Memory B cell (primary cell): ENCODE measurements around the gene CAMTA1.

Source experiments
- ATAC-seq: fragments of 150-1000 bp; cut with Tn5 transposase; 2 replicates; pipeline ENCODE4 v1.10.0; 2021; ENCODE audit warnings: low read depth, mild to moderate bottlenecking, moderate library complexity
- DNase-seq, 2 donors: peaks; one replicate each; pipeline ENCODE4 v3.0.0; 2022; ENCODE audit warnings: low spot score in 2 of 2
- H3K27ac Mint-ChIP-seq: one replicate; pipeline ENCODE4 v1.8.0; 2022; ENCODE audit warnings: mild to moderate bottlenecking, moderate library complexity, mixed read lengths
- H3K27me3 Mint-ChIP-seq: one replicate; pipeline ENCODE4 v1.8.0; 2022; ENCODE audit warnings: mixed read lengths
- H3K36me3 Mint-ChIP-seq: one replicate; pipeline ENCODE4 v1.8.0; 2022; ENCODE audit warnings: mild to moderate bottlenecking, mixed read lengths
- H3K4me1 Mint-ChIP-seq: one replicate; pipeline ENCODE4 v1.8.0; 2022; ENCODE audit warnings: mixed read lengths
- H3K4me3 Mint-ChIP-seq: one replicate; pipeline ENCODE4 v1.8.0; 2022; ENCODE audit warnings: mild to moderate bottlenecking, moderate library complexity, mixed read lengths
- H3K9me3 Mint-ChIP-seq: one replicate; pipeline ENCODE4 v1.8.0; 2022; ENCODE audit warnings: mixed read lengths

The CAMTA1 gene

DNA sequence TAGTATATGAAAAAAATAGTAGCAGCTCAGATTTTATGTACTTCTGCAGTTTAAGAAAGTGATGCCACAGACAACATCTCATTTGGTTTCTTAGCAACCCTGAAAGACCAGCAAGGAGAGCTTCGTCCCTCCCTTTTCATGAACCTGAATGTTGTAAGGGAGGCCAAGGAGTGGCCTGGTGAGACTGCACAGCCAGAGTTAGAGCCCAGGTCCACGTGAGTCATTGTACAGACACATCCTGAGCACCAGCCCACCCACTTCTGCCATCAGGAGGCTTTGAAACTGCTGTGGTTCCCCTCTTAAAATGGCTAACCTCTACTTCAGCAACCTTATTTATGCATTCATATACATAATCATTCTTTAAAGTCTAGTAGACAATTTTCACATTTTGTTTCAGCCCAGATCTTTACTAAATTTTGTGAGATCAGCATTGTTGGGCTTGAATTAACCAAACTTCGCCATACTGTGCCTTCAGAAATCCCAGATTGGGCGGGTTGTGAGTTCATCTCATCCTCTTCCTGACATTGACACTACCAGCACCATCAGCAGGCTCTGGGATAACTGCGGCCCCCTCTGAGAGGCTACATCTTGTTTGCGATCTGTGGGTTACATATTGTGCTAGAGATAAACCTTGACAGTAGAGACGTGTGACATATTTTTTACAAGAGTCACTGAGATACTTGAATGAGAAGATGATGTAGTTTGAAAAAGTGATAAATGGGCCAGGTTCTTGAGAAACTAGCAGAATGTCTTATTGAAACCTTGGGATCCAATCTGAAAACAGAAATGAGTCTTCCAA is 106.7 kb downstream of the CAMTA1 start:
- DNase-seq (no peak), ATAC-seq (no peak)
- H3K36me3 Mint-ChIP-seq, result peaks cover 3% of the 10 kb centered on the region
- H3K27me3 Mint-ChIP-seq, result no peaks in the 10 kb centered on the region
- no peaks in the 10 kb centered on the region for H3K9me3 Mint-ChIP-seq
- H3K27ac Mint-ChIP-seq, result no peak overlapping the region
- H3K4me3 Mint-ChIP-seq, result no peak overlapping the region
- peaks cover 9% of the 10 kb centered on the region for H3K4me1 Mint-ChIP-seq

DNA sequence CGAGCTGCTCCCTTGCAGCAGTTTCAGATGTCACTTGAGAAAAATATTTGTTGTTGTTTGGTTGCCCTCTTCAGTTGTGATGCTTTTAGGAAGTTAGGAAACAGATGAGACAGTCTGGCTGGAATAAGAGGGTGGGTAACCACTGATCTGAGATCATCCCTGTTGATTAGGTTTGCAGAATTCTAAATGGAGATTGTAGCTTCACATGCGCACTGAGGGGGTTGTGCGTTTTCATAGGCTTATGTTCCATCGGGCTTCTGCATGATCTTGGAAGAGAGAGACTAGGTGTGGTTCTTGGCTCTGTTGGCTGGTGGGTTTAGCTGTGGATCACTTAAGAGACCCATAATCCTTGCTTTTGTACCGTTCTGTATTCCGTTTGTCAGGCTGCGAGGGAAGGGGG is 108.1 kb downstream of the CAMTA1 start:
- Mint-ChIP-seq H3K27ac (no peak overlapping the region), H3K27me3 (no peaks in the 10 kb centered on the region), H3K36me3 (peaks cover 4% of the 10 kb centered on the region), H3K4me3 (no peak overlapping the region), H3K9me3 (no peaks in the 10 kb centered on the region), H3K4me1 (peaks cover 4% of the 10 kb centered on the region)
- ATAC-seq (no peak), DNase-seq (no peak)

DNA sequence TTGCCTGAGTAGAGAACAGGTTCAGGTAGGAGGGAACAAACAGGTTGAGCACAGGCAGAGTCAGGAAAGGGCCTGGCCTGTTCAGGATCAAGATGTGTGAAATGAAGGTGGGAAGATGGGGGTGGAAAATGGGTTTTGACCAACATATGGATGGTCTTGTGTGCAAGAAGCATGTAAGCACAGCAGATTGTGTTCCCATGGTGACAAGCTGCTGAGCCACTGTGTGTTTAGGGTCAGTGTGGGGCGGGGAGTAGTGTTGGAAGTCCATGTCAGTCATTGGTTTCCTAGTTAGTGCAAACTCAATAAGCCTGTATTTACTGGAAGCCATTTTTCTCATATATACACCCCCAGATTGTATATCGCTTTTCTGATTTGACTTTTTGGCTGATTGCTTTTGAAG is 111.9 kb downstream of the CAMTA1 start:
- Mint-ChIP-seq H3K4me3 (no peak overlapping the region), H3K27ac (no peak overlapping the region), H3K4me1 (peaks cover 2% of the 10 kb centered on the region), H3K36me3 (peaks cover 4% of the 10 kb centered on the region), H3K27me3 (no peaks in the 10 kb centered on the region), H3K9me3 (no peaks in the 10 kb centered on the region)
- no peak for ATAC-seq
- DNase-seq, result no peak

DNA sequence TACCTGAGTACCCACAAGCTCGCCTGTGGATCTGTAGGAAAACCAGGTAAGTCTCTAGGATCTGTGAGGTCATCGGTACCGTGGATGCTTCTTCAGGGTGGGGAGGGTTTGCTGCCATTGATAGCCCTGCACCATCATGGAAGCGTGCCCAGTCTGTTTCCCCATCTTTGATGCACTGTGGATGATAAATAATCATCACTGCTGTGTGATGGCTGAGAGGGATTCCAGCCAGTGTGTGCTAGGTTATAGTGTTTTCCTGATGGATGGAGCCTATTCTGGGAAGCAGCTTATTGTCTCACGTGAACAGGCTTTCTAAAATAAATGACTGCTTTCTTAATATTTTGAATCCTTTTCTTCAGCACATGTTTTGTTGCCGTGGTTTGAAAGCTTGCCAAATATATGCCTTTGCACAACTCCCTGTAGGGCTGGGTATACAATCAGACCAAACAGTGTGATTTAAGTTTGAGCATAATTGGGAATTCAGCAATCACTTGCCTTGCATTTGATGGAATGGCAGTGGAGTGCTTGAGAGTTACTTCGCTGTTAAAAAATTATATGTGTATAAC is 113.8 kb downstream of the CAMTA1 start:
- Mint-ChIP-seq H3K36me3 (peaks cover 2% of the 10 kb centered on the region), H3K9me3 (no peaks in the 10 kb centered on the region), H3K4me1 (no peaks in the 10 kb centered on the region), H3K27ac (no peak overlapping the region), H3K27me3 (no peaks in the 10 kb centered on the region), H3K4me3 (no peak overlapping the region)
- ATAC-seq (no peak), DNase-seq (no peak)

DNA sequence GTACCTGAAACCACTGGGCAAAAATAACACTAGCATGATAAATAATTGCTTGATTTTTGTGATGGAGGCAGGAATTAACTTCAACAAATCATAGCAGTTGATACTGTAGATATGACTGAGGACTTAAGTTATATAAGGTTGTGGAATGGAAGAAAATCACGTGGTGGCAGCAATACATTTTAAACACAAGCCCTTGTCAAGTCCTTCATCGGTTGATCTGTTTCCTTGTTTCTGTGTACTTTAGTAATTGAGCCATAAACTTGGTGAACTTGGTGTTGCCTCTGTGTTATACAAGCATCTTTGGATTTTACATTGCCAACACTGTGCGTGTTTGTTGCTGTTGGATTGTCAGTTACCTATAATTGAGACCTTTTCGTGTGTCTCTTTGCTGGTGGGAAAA is 114.4 kb downstream of the CAMTA1 start:
- Mint-ChIP-seq H3K4me3 (no peak overlapping the region), H3K9me3 (no peaks in the 10 kb centered on the region), H3K4me1 (no peaks in the 10 kb centered on the region), H3K36me3 (peaks cover 2% of the 10 kb centered on the region), H3K27ac (no peak overlapping the region), H3K27me3 (no peaks in the 10 kb centered on the region)
- DNase-seq, result no peak
- no peak for ATAC-seq

DNA sequence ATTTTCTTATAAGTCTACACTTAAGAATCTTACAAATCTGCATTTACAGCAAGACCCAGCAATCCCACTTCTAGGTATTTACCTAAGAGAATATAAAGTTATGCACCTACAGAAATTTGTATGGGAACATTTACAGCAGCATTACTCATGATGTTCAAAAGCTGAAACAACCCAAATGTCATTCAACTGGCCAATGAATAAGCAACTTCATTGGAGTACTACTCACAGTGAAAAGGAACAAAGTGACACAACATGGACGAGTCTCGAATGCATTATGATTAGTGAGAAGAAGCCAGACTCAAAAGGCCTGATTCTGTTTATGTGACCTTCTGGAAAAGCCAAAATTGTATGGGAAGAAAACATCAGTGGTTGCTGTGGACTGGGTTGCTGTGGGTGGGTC is 116.9 kb downstream of the CAMTA1 start:
- ATAC-seq (no peak), DNase-seq (no peak)
- H3K4me1 Mint-ChIP-seq, result no peaks in the 10 kb centered on the region
- no peaks in the 10 kb centered on the region for H3K27me3 Mint-ChIP-seq
- peaks cover 2% of the 10 kb centered on the region for H3K36me3 Mint-ChIP-seq
- no peak overlapping the region for H3K27ac Mint-ChIP-seq
- no peaks in the 10 kb centered on the region for H3K9me3 Mint-ChIP-seq
- H3K4me3 Mint-ChIP-seq, result no peak overlapping the region

DNA sequence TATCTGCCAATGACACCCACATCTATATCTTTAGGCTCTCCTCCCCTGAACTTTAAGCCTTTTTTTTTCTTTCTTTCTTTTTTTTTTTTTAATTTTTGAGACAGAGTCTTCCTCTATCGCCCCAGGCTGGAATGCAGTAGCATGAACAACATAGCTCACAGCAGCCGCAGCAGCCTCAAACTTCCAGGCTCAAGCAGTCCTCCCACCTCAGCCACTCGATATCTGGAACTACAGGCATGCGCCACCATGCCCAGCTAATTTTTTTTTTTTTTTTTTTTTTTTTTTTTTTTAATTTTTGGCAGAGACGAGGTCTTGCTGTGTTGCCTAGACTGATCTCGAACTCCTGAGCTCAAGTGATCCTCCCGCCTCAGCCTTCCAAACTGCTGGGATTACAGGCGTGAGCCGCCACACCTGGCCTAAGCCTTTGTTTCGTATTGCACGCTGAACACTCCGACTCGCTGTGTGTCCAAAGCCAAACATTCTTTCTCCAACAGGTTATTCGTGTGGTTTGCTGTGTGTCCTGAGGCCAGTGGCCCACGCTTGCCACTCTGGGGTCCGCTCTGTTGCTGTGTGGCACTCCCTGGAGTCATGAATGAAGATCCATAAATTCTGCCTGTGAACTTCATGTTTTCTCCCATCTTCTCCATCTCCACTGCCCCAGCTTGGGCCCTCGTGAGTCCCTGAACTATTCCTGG is 119.4 kb downstream of the CAMTA1 start:
- Mint-ChIP-seq H3K27me3 (peaks cover 2% of the 10 kb centered on the region), H3K4me1 (no peaks in the 10 kb centered on the region), H3K27ac (no peak overlapping the region), H3K36me3 (no peaks in the 10 kb centered on the region), H3K4me3 (no peak overlapping the region), H3K9me3 (no peaks in the 10 kb centered on the region)
- no peak for DNase-seq
- ATAC-seq, result no peak

DNA sequence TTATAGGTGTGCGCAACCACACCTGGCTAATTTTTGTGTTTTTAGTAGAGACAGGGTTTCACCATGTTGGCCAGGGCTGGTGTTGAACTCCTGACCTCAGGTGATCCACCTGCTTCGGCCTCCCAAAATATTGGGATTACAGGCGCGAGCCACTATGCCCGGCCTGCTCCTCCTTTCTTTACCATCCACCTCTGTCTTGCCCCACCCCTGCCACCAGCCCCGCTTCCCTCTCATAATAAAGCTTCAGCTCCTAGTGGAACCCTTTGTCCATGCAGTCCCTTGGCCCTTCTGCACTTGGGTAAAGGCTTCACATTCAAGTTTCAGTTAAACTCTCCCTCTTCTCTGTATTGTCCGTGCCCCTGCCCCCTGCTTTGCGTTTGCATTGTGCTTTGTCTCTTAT is 120.1 kb downstream of the CAMTA1 start:
- no peak overlapping the region for H3K27ac Mint-ChIP-seq
- ATAC-seq (no peak), DNase-seq (no peak)
- H3K27me3 Mint-ChIP-seq, result peaks cover 2% of the 10 kb centered on the region
- H3K9me3 Mint-ChIP-seq, result no peaks in the 10 kb centered on the region
- no peaks in the 10 kb centered on the region for H3K4me1 Mint-ChIP-seq
- H3K4me3 Mint-ChIP-seq, result no peak overlapping the region
- H3K36me3 Mint-ChIP-seq, result no peaks in the 10 kb centered on the region

DNA sequence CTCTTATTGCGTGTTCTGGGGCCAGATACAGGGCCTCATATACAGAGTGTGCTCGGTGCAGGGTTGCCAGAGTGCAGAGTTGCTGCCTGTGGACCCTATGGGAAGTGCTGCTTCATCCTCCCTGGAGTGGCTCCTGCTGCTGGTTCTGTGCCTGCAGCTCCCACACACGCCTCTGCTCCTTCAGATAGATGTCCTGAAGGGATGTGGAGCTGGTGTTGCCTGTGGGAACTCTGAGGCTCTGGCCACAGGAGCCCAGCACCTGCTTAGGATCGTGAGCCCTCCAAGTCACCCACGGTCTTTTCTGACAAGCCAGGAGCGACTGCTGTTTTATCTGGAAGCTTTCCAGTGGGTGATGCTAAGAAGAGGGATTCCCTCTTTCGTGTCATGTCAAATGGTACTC is 120.5 kb downstream of the CAMTA1 start:
- Mint-ChIP-seq H3K9me3 (no peaks in the 10 kb centered on the region), H3K36me3 (no peaks in the 10 kb centered on the region), H3K4me1 (no peaks in the 10 kb centered on the region), H3K27me3 (peaks cover 4% of the 10 kb centered on the region), H3K27ac (no peak overlapping the region), H3K4me3 (no peak overlapping the region)
- no peak for ATAC-seq
- no peak for DNase-seq

DNA sequence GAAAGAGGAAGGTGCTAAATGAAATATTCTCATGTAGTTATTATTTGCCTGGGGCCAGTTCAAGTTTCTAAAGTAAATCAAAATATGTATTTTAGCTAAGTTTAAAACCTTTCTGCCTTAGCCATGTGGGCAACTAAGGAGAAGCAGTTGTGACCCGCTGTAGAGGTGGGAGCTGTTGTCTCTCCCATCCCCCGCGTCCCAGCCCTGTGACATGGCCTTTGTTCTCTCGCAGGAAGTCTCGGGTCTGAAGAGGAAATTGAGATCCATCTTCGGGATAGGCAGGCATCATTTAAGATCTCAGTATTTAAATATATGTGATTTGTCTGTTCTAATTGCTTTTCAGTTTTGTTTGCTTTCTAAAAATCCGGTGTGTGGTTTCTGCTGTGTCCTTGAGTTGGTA is 121.5 kb downstream of the CAMTA1 start:
- ATAC-seq (no peak), DNase-seq (no peak)
- H3K4me3 Mint-ChIP-seq, result no peak overlapping the region
- H3K27me3 Mint-ChIP-seq, result peaks cover 4% of the 10 kb centered on the region
- H3K36me3 Mint-ChIP-seq, result no peaks in the 10 kb centered on the region
- no peak overlapping the region for H3K27ac Mint-ChIP-seq
- no peaks in the 10 kb centered on the region for H3K4me1 Mint-ChIP-seq
- H3K9me3 Mint-ChIP-seq, result no peaks in the 10 kb centered on the region

DNA sequence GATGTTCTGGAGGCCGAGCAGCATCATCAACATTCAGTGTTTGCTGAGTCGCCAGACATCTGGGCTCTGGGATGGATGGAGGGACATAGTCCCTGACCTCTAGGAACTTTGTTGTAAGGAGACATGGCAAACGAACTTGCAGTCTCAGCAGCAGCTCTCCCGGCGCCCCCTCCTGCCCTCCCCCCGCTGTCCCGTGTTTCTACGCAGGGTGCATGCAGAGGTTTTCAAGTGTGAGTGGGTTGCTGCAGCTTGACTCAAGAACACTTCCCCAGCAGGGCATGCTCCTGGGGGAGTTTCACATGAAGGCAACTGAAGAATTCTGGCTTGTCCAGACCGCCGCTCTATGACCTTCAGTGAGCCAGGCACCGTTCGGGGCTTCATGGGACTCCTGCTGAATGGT is 121.9 kb downstream of the CAMTA1 start:
- DNase-seq (no peak), ATAC-seq (no peak)
- Mint-ChIP-seq H3K4me1 (no peaks in the 10 kb centered on the region), H3K36me3 (no peaks in the 10 kb centered on the region), H3K9me3 (no peaks in the 10 kb centered on the region), H3K27ac (no peak overlapping the region), H3K4me3 (no peak overlapping the region), H3K27me3 (peaks cover 4% of the 10 kb centered on the region)

DNA sequence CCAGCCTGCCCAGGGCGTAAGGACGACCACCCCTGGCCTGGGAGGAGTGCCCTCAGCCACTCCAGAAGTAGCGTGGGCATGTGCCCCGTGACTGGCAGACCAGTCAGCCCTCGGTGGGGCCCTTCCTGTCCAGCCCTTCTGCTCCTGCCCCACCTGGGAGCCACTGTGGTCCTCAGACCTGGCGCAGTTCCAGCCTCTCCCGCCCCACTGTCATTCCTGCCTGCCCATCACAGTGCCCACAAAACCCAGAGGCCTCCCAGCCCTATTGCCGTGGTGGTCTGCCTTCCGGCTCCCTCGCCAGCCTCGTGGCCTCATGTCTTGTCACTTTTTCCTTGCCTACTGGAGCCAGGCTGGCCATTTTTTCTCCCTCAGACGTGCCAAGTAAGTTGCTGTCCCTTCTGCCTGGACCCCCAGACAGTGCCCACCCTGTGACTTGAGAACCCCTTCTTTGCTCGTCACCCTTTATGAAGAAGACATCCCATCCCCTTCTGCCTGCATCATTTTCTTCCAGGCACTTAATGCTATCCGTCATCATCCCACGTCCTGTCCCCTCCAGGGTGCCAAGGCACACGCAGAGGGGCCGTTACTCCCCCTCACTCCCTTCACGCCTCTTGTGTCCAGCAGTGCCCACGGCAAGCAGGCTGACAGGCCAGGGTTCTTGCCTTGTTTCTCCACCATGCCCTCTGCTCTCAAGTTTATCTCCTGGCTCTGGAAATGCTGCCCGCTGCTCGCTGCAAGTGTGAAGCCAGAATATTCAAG is 122.6 kb downstream of the CAMTA1 start:
- ATAC-seq (no peak), DNase-seq (no peak)
- no peak overlapping the region for H3K27ac Mint-ChIP-seq
- no peaks in the 10 kb centered on the region for H3K9me3 Mint-ChIP-seq
- H3K36me3 Mint-ChIP-seq, result no peaks in the 10 kb centered on the region
- no peak overlapping the region for H3K4me3 Mint-ChIP-seq
- peaks cover 4% of the 10 kb centered on the region for H3K27me3 Mint-ChIP-seq
- H3K4me1 Mint-ChIP-seq, result no peaks in the 10 kb centered on the region

DNA sequence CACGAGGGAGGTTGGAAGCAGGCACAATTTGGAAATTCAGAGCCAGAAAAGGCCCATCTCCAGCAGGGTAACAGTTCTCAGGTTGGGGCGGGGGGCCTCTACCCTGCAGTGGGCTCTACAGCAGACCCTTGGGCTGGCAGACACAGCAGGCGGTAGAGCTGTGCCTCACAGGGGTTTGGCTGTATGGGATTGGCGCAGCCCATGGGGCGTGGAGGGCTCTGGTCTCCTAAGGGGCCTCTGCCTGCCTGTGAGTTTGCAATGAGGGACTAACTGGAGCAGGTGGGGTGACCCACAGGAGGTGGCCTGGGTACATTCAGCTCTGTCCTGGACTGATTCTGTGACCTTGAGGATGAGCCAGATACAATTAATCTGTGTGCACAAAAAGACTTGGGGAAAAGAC is 124.1 kb downstream of the CAMTA1 start:
- no peak overlapping the region for H3K27ac Mint-ChIP-seq
- no peak for ATAC-seq

DNA sequence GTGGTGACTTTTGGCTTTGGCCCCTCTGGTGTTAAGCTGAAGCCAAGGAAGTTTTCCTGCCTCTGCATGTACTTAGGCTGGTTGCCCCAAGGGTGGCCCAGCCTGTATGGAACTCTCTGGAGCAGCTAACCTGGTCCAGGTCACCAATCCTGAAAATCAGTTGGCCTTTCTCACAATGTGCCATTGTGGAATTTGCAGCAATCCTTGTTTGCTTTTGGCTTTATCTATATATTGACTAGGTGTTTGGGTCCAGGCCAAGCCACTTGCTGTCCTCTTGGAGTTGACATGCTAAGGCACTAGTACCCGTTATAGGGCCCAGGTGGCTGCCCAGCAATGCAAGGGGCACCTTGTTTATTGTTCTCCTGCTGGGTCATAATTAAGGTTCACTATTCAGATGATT is 124.6 kb downstream of the CAMTA1 start:
- Mint-ChIP-seq H3K9me3 (peaks cover 2% of the 10 kb centered on the region), H3K4me3 (no peak overlapping the region), H3K4me1 (no peaks in the 10 kb centered on the region), H3K27me3 (peaks cover 9% of the 10 kb centered on the region), H3K27ac (no peak overlapping the region), H3K36me3 (peaks cover 3% of the 10 kb centered on the region)
- ATAC-seq (no peak), DNase-seq (no peak)

More for the DNA sequence above, 124.1 kb downstream of the CAMTA1 start:
- Mint-ChIP-seq H3K9me3 (peaks cover 2% of the 10 kb centered on the region), H3K4me3 (no peak overlapping the region), H3K4me1 (no peaks in the 10 kb centered on the region), H3K27me3 (peaks cover 9% of the 10 kb centered on the region), H3K36me3 (peaks cover 3% of the 10 kb centered on the region)
- no peak for DNase-seq
